GM12873 (cell line): Measurements from ENCODE around the gene PRKCA.

Experiments
- CTCF ChIP-seq: IDR thresholded peaks from 2 replicates; pipeline ENCODE4 v1.5.1; 2012; ENCODE audit warnings: low read depth, mild to moderate bottlenecking, moderate library complexity, low read length, control low read depth; ENCODE audit not compliant: insufficient read depth; ENCODE audit errors: missing control alignments

The PRKCA gene

GRCh38 chr17:66398617-66399016, 96.2 kb downstream of the PRKCA start:
- TF ChIP-seq CTCF: no peak

- no peak for TF ChIP-seq CTCF
These were observed 97.0 kb downstream of the PRKCA start for GRCh38 chr17:66399441-66399840.

GRCh38 chr17:66400698-66401097, 98.3 kb downstream of the PRKCA start:
- TF ChIP-seq CTCF: no peak

GRCh38 chr17:66401364-66401763, 99.0 kb downstream of the PRKCA start:
- TF ChIP-seq CTCF: no peak

- no peak for TF ChIP-seq CTCF
These were observed 101.6 kb downstream of the PRKCA start for GRCh38 chr17:66403846-66404556.

- no peak for TF ChIP-seq CTCF
These were observed 103.6 kb downstream of the PRKCA start for GRCh38 chr17:66405836-66406677.
